ENCODE results near the gene AATK.

- TF ChIP-seq POLR2A (IDR thresholded peaks at IDR 0.05; ENCODE audit: low read length) (no peak), GATA1 (IDR thresholded peaks at IDR 0.05; ENCODE audit: low read depth, low read length) (no peak)
Measured at GRCh38 chr17:81093619-81094508, 72.2 kb downstream of the AATK start.
